ENCODE data around the gene SMYD5. TPM values are rescaled to one million over a fixed set of nuclear protein-coding genes. Genes with fewer than 3 reads are reported as not detected.

Gene SMYD5
- polyA plus RNA-seq, 3 donors, result 30.5 to 43.6 (median 38.1) TPM

GRCh38 chr2:73202156-73203054, 11.6 kb upstream of the SMYD5 start, which contains the start of gene NOTO:
Gene NOTO, plus strand, starts transcription at chr2:73202574. Its CDS starts 93 bp downstream, at chr2:73202667.
- no peak for DNase-seq

- no peak for DNase-seq
Measured at GRCh38 chr2:73203055-73203681, 10.9 kb upstream of the SMYD5 start.

DNA sequence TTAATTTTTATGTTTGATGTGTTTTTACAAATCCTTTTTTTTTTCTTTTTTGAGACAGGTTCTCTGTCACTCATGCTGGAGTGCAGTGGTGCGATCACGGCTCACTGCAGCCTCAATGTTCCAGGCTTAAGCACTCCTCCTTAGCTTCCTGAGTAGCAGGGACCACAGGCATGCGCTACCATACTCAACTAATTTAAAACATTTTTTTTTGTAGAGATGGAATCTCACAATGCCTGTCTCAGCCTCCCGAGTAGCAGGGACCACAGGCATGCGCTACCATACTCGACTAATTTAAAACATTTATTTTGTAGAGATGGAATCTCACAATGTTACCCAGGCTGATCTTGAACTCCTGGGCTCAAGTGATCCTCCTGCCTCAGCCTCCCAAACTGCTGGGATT, 8.4 kb upstream of the SMYD5 start:
- no peak for DNase-seq

DNA sequence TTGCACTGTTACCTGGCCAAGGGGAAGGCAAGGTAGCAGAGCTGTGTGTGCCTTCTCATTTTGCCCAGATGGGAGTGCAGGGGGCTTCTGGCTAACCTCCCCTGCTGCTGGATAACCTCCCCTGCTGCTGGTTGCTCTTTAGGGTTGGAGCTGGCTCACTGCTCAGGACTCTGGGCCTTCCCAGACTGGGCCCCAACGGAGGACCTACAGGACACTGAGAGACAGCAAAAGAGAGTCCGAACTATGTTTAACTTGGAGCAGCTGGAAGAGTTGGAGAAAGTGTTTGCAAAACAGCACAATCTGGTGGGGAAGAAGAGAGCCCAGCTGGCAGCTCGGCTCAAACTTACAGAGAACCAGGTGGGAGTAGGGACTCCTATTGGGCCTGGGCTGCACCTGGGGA, 5.8 kb upstream of the SMYD5 start:
- DNase-seq, result no peak

- no peak for DNase-seq
Measured at GRCh38 chr2:73210019-73210418, 4.0 kb upstream of the SMYD5 start.

DNA sequence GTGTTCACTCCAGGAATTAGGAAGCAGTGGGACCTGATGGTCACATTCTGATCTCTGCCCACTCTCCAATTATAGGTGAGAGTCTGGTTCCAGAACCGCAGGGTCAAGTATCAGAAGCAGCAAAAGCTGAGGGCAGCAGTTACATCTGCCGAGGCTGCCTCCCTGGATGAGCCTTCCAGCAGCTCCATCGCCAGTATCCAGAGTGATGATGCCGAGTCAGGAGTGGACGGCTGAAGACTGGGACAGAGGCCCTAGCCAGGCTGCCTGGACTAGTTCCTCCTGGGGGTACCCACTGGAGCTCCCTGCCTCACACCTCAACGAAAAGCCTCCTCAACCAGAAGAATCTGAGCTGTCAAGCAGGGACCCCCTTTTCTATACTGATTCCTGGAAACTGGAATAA, 3.3 kb upstream of the SMYD5 start:
- no peak for DNase-seq

DNA sequence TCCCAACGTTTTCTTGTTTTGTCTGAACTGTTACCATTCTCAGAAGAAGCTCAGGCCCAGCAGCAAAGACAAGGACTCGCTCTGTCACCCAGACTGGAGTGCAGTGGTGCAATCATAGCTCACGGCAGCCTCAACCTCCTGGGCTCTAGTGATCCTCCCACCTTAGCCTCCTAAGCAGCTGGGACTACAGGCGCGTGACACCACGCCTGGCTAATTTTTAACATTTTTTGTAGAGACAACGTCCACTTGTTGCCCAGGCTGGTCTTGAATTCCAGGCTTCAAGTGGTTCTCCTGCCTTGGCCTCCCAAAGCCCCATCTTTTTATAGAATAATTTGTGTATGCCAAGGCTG, 2.0 kb upstream of the SMYD5 start:
- no peak for DNase-seq

GRCh38 chr2:73212448-73213176, 1.4 kb upstream of the SMYD5 start:
- no peak for DNase-seq

DNA sequence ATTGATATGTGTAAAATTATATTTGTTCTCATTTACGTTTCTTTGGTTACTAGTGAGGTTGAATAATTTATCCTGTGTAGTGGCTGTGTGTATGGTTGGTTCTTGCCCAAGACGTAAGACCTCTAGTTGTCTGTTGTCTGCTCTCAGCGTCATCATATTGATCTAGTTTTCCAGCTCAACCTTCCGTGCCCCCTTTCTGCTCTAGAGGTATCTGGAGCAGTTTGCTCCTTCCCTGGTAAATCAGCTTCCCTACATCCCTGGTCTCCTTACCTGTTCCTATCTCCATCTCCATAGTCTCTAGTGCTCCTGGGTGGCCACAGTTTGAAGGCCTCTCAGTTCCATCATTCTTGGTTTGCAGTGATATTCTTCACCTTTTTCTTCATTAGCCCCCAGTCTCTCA, 1.2 kb downstream of the SMYD5 start:
- no peak for DNase-seq

GRCh38 chr2:73217160-73217559, 3.1 kb downstream of the SMYD5 start:
- no peak for DNase-seq

- DNase-seq, result no peak
Measured at GRCh38 chr2:73217826-73218225, 3.8 kb downstream of the SMYD5 start.

DNA sequence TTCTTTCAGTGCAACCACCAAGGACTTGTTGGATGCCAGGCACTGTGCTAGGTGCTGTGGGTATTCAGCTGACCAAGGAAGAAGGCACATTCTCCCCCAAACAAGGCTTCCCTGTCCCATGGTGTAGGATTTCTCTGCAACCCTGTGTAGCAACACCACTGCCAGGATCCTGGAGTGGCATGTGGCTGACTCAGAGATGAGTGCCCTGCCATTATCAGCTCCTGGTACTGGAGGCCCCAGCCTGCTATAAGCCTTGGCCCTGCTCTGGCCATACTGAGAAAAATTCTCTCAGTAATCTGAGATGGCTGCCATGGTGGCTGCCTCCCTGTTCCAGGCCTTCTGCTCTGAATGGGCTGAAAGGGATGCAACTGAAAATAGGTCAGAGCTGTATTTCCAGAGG, 4.3 kb downstream of the SMYD5 start:
- DNase-seq, result no peak

GRCh38 chr2:73223821-73224220, 9.8 kb downstream of the SMYD5 start:
- no peak for DNase-seq

DNA sequence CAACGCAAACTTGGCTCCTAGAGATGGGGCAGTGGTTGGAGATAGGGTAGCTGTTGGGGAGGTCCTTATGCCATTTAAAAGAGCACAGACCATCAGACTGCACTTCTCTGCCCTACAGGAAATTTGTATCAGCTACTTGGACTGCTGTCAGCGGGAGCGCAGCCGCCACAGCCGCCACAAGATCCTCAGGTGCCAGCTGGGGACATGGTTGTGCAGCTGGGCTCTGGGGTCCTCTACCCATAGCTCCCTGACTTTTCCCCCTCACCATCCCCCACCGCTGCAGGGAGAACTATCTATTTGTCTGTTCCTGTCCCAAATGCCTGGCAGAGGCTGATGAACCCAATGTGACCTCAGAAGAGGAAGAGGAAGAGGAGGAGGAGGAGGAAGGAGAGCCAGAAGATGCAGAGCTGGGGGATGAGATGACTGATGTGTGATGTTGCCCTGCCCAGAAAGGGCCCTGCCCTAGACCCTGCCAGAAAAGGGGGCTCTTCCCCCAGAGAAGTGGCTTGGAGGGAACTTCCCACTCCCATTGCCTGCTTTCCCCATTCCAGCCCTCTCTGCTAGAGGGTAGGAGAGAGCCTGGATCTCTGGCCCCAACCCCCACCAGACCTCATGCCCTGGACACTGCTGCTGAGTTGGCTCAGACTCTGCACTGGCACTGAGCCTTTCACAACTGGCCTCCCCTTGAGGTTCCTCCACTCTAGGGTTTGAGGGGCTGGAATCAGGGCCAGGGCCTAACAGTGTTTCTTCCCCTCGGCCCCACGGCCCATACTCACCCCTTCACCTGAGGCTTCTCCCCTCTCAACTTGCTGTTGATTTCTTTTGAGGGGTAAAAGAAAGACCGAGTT, 11.7 kb downstream of the SMYD5 start:
- DNase-seq, result no peak

DNA sequence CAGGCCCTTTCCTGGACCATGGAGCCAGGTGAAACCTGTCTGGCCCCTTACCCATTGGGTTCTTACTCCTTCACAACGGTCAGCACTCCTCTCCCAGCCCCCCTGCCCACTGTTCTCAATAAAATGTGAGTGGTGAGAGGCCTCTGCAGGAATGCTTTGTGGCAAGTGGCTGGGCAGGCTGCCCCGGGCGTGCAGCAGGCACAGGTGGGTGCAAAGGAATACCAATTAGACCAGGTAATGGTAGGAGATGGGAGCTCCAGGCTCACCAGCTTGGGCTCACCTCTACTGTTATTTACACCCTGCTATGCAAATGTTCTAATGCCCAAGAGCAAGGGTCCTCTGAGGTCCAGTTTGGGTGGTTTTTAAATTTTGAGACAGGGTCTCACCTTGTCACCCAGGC, 13.0 kb downstream of the SMYD5 start:
- DNase-seq, result no peak

GRCh38 chr2:73228631-73229030, 14.6 kb downstream of the SMYD5 start:
- no peak for DNase-seq

DNA sequence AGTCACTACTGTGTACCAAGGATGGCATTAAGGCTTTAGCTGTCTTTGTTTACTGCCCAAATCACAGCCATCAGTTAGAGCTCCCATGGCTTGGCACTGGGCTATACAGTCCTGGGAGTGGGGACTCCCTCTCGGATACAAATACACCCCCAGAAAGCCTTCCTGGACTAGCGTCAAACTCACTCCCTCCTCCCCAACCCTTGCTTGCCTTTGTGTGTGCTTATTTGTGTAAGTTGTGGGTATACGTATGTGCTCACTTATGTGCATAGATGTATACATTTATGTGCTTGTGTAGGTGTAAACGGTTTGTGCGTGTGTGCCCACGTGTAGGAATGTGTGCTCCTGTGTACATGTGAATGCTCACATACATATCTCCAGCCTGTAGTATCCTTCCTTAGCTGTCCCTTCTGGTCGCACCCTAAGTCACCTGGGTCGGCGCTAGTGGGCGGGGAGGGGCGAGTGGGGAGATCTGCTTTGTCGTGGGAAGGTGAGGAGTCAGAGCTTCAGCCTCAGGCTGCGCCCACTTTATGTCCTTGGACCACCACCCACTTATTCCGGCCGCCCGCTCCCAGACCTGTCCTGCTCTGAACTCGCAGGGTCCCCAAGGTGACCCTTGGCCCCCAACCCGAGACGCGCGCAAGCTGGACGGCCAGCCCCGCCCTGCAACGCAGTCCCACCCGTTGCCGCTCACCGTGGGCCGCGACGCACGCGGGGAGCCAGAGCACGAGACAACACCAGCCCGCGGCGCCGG, 18.5 kb downstream of the SMYD5 start:
- DNase-seq, result no peak

- peak; percentile 100 for DNase-seq
Measured at GRCh38 chr2:73233154-73233931, 19.3 kb downstream of the SMYD5 start, which contains the start of gene PRADC1. Gene PRADC1, minus strand, starts transcription at chr2:73233239. Its CDS starts 79 bp downstream, at chr2:73233160.

- DNase-seq, result peak; percentile 93
Measured at GRCh38 chr2:73233932-73234832, 20.1 kb downstream of the SMYD5 start, which contains the start of gene CCT7. Gene CCT7, plus strand, starts transcription at chr2:73234308. Its CDS starts 71 bp downstream, at chr2:73234379.
